ENCODE data around the gene DFFB.

GRCh38 chr1:3917761-3918160 is 60.5 kb downstream of the DFFB start:
- TF ChIP-seq CTCF (IDR thresholded peaks at IDR 0.05 in 8 of 11, conservative IDR thresholded peaks at IDR 0.05 in 3 of 11), result no peak
- no peak for TF ChIP-seq POLR2A (IDR thresholded peaks at IDR 0.05)
